ENCODE data around the gene FILIP1. TPM values are rescaled to one million over a fixed set of nuclear protein-coding genes. Genes with fewer than 3 reads are reported as not detected.

Gene FILIP1
- total RNA-seq, 3 donors from 2014 or later (not counting 1 experiment from before 2014, with no cell fraction given) = not detected

GRCh38 chr6:75403563-75404080 lies 90.0 kb downstream of the FILIP1 start:
- no peak for DNase-seq
- Histone ChIP-seq H3K27me3 (ENCODE audit: control insufficient read depth, insufficient read depth, low read length) (no peaks in the 10 kb centered on the region), H3K9me3 (ENCODE audit: control insufficient read depth, insufficient read depth, low read length) (no peaks in the 10 kb centered on the region), H3K27ac (ENCODE audit: low read length) (no peak overlapping the region), H3K4me3 (ENCODE audit: low read length) (no peak overlapping the region), H3K36me3 (ENCODE audit: control insufficient read depth, insufficient read depth, low read length) (no peaks in the 10 kb centered on the region), H3K4me1 (ENCODE audit: control insufficient read depth, insufficient read depth, low read length) (no peaks in the 10 kb centered on the region)
- no peaks in the 10 kb centered on the region for H3K36me3 Mint-ChIP-seq
- no peaks in the 10 kb centered on the region for H3K27me3 Mint-ChIP-seq (ENCODE audit: low read depth in 2 of 2)
- whole genome bisulfite sequencing (ENCODE audit: insufficient coverage) = 90% methylated on average over 3 of the region's 3 CpGs
- no peak for TF ChIP-seq CTCF (IDR thresholded peaks at IDR 0.05)
- no peak overlapping the region for H3K4me3 Mint-ChIP-seq
- H3K4me1 Mint-ChIP-seq = no peaks in the 10 kb centered on the region
- no peak overlapping the region for H3K27ac Mint-ChIP-seq
- intact Hi-C loops (cut with micrococcal nuclease) = no loop called here
- no peak for ATAC-seq
- H3K9me3 Mint-ChIP-seq = peaks cover 0 to 2% of the 10 kb centered on the region in 2 donors

GRCh38 chr6:75402296-75402695 lies 91.3 kb downstream of the FILIP1 start:
- WGBS (ENCODE audit: insufficient coverage) = 86% methylated on average over 3 of the region's 3 CpGs
- Histone ChIP-seq H3K27ac (ENCODE audit: low read length) (no peak overlapping the region), H3K4me3 (ENCODE audit: low read length) (no peak overlapping the region), H3K27me3 (ENCODE audit: control insufficient read depth, insufficient read depth, low read length) (no peaks in the 10 kb centered on the region), H3K36me3 (ENCODE audit: control insufficient read depth, insufficient read depth, low read length) (no peaks in the 10 kb centered on the region), H3K9me3 (ENCODE audit: control insufficient read depth, insufficient read depth, low read length) (no peaks in the 10 kb centered on the region), H3K4me1 (ENCODE audit: control insufficient read depth, insufficient read depth, low read length) (no peaks in the 10 kb centered on the region)
- H3K36me3 Mint-ChIP-seq = no peaks in the 10 kb centered on the region
- DNase-seq (no peak), ATAC-seq (no peak)
- H3K4me1 Mint-ChIP-seq = no peaks in the 10 kb centered on the region
- H3K9me3 Mint-ChIP-seq = peaks cover 0 to 2% of the 10 kb centered on the region in 2 donors
- intact Hi-C loops (cut with micrococcal nuclease) = no loop called here
- no peak for TF ChIP-seq CTCF (IDR thresholded peaks at IDR 0.05)
- H3K27me3 Mint-ChIP-seq (ENCODE audit: low read depth in 2 of 2) = peaks cover 0 to 2% of the 10 kb centered on the region in 2 donors
- H3K4me3 Mint-ChIP-seq = no peak overlapping the region
- H3K27ac Mint-ChIP-seq = no peak overlapping the region

GRCh38 chr6:75397656-75398465 lies 95.7 kb downstream of the FILIP1 start:
- intact Hi-C loops (cut with micrococcal nuclease) = no loop called here
- Mint-ChIP-seq H3K36me3 (no peaks in the 10 kb centered on the region), H3K4me1 (no peaks in the 10 kb centered on the region), H3K9me3 (no peaks in the 10 kb centered on the region), H3K4me3 (no peak overlapping the region), H3K27me3 (ENCODE audit: low read depth in 2 of 2) (peaks cover 0 to 5% of the 10 kb centered on the region in 2 donors), H3K27ac (no peak overlapping the region)
- Histone ChIP-seq H3K36me3 (ENCODE audit: control insufficient read depth, insufficient read depth, low read length) (no peaks in the 10 kb centered on the region), H3K27me3 (ENCODE audit: control insufficient read depth, insufficient read depth, low read length) (no peaks in the 10 kb centered on the region), H3K4me3 (ENCODE audit: low read length) (no peak overlapping the region), H3K27ac (ENCODE audit: low read length) (no peak overlapping the region), H3K9me3 (ENCODE audit: control insufficient read depth, insufficient read depth, low read length) (no peaks in the 10 kb centered on the region), H3K4me1 (ENCODE audit: control insufficient read depth, insufficient read depth, low read length) (no peaks in the 10 kb centered on the region)
- ATAC-seq (no peak), DNase-seq (no peak)
- WGBS (ENCODE audit: insufficient coverage) = 93% methylated on average over 3 of the region's 4 CpGs
- no peak for TF ChIP-seq CTCF (IDR thresholded peaks at IDR 0.05)
